HEK293 (cell line): ENCODE data around the gene SALL1.

Experiments
- CTCF ChIA-PET: fragments of 350-600 bp; formaldehyde crosslinking; extraction: SDS; loops from one replicate; lab custom pipeline; 2021; ENCODE audit warnings: antibody characterized with exemption; lab: Yijun Ruan, JAX
- POLR2A ChIA-PET: fragments of 300-600 bp; formaldehyde crosslinking; extraction: SDS; loops from one replicate; lab custom pipeline; 2020; ENCODE audit warnings: antibody characterized with exemption, inconsistent platforms; lab: Yijun Ruan, JAX
- H3K27ac ChIP-seq: fragments of 200-500 bp; sonication (Bioruptor generic); 2 replicates; pipeline ENCODE4 v1.5.1; 2014; ENCODE audit warnings: low read depth, low read length, control low read depth, inconsistent platforms; ENCODE audit errors: extremely low read depth
- H3K36me3 ChIP-seq, 2 experiments: fragments of 200-500 bp in 1 of 2; sonication (Bioruptor generic) in 1 of 2; 1 replicate in 1 of 2; 2 replicates in 1 of 2; pipeline ENCODE4 v1.5.1; 2014 to 2017; ENCODE audit warnings: inconsistent platforms in 2 of 2, low read length in 2 of 2; ENCODE audit not compliant: control insufficient read depth in 2 of 2, insufficient read depth in 1 of 2
- H3K4me1 ChIP-seq: fragments of 200-500 bp; sonication (Bioruptor generic); 2 replicates; pipeline ENCODE4 v1.5.1; 2014; ENCODE audit warnings: mild to moderate bottlenecking, low read length, inconsistent platforms; ENCODE audit not compliant: control insufficient read depth, insufficient read depth
- H3K4me3 ChIP-seq: 2 replicates; pipeline ENCODE4 v1.5.1; 2011; ENCODE audit warnings: low read depth, mild to moderate bottlenecking, control low read depth, low read length, moderate library complexity
- H3K9me3 ChIP-seq: fragments of 200-500 bp; sonication (Bioruptor generic); 2 replicates; pipeline ENCODE4 v1.5.1; 2014; ENCODE audit warnings: low read depth, low read length, inconsistent platforms; ENCODE audit not compliant: control insufficient read depth, insufficient read depth
- FEZF1 ChIP-seq: fragments of 450-650 bp; formaldehyde crosslinking; IDR thresholded peaks from 2 replicates; pipeline ENCODE4 v1.5.1; 2016; ENCODE audit warnings: missing biosample characterization, missing genetic modification characterization
- SALL2 ChIP-seq: fragments of 450-650 bp; formaldehyde crosslinking; IDR thresholded peaks from 2 replicates; pipeline ENCODE4 v1.5.0; 2017; ENCODE audit warnings: missing biosample characterization, mild to moderate bottlenecking, missing genetic modification characterization, borderline replicate concordance
- SCRT2 ChIP-seq: fragments of 450-650 bp; formaldehyde crosslinking; IDR thresholded peaks from 2 replicates; pipeline ENCODE4 v1.5.1; 2016; ENCODE audit warnings: missing biosample characterization, missing genetic modification characterization
- ZBTB20 ChIP-seq: fragments of 450-650 bp; formaldehyde crosslinking; IDR thresholded peaks from 2 replicates; pipeline ENCODE4 v1.5.1; 2016; ENCODE audit warnings: missing biosample characterization, missing genetic modification characterization
- ZNF184 ChIP-seq: fragments of 450-650 bp; IDR thresholded peaks from 2 replicates; pipeline ENCODE4 v1.5.1; 2018; ENCODE audit warnings: missing biosample characterization, mild to moderate bottlenecking, missing genetic modification characterization
- ZNF623 ChIP-seq: fragments of 450-650 bp; formaldehyde crosslinking; IDR thresholded peaks from 2 replicates; pipeline ENCODE4 v1.5.1; 2016; ENCODE audit warnings: missing biosample characterization, missing genetic modification characterization
- ZNF837 ChIP-seq: fragments of 450-650 bp; formaldehyde crosslinking; IDR thresholded peaks from 2 replicates; pipeline ENCODE4 v1.5.1; 2016; ENCODE audit warnings: missing biosample characterization, missing genetic modification characterization
- TF ChIP-seq, protein P1 (sequence below): fragments of 450-650 bp; formaldehyde crosslinking; IDR thresholded peaks from 2 replicates; pipeline ENCODE4 v1.5.1; 2016; ENCODE audit warnings: missing biosample characterization, missing genetic modification characterization
- TF ChIP-seq, protein P2 (sequence below): fragments of 450-650 bp; formaldehyde crosslinking; IDR thresholded peaks from 2 replicates; pipeline ENCODE4 v1.5.1; 2016; ENCODE audit warnings: missing biosample characterization, missing genetic modification characterization
- TF ChIP-seq, protein P3 (sequence below): fragments of 450-650 bp; formaldehyde crosslinking; IDR thresholded peaks from 2 replicates; pipeline ENCODE4 v1.5.1; 2016; ENCODE audit warnings: missing biosample characterization, missing genetic modification characterization
- TF ChIP-seq, protein P4 (sequence below): fragments of 450-650 bp; formaldehyde crosslinking; IDR thresholded peaks from 2 replicates; pipeline ENCODE4; 2016; ENCODE audit warnings: missing biosample characterization, missing genetic modification characterization

The SALL1 gene

DNA sequence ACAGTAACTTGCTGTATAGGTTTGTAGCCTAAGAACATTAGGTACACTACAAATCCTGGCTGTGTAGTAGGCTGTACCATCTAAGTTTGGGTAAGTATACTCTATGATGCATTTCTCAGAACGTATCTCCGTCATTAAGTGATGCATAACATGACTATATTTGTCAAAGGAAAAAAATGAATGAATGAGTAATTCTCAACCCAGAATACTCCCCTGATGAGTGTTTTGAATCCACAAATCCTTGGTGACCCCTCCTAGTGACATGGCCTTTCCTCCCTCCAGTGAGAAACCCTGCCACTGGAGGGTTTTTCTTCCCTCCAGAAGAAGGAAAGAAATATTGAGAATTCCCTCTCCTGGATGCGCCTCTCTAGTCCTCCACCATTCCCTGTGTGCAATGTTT is 24.0 kb upstream of the SALL1 start:
- H3K27ac ChIP-seq, result no peak overlapping the region
- H3K36me3 ChIP-seq, result no peaks in the 10 kb centered on the region
- peaks cover 3% of the 10 kb centered on the region for H3K4me1 ChIP-seq
- no peaks in the 10 kb centered on the region for H3K9me3 ChIP-seq
- no peak for TF ChIP-seq ZNF837 (tag by site-specific recombination)
- TF ChIP-seq, protein P1, sequence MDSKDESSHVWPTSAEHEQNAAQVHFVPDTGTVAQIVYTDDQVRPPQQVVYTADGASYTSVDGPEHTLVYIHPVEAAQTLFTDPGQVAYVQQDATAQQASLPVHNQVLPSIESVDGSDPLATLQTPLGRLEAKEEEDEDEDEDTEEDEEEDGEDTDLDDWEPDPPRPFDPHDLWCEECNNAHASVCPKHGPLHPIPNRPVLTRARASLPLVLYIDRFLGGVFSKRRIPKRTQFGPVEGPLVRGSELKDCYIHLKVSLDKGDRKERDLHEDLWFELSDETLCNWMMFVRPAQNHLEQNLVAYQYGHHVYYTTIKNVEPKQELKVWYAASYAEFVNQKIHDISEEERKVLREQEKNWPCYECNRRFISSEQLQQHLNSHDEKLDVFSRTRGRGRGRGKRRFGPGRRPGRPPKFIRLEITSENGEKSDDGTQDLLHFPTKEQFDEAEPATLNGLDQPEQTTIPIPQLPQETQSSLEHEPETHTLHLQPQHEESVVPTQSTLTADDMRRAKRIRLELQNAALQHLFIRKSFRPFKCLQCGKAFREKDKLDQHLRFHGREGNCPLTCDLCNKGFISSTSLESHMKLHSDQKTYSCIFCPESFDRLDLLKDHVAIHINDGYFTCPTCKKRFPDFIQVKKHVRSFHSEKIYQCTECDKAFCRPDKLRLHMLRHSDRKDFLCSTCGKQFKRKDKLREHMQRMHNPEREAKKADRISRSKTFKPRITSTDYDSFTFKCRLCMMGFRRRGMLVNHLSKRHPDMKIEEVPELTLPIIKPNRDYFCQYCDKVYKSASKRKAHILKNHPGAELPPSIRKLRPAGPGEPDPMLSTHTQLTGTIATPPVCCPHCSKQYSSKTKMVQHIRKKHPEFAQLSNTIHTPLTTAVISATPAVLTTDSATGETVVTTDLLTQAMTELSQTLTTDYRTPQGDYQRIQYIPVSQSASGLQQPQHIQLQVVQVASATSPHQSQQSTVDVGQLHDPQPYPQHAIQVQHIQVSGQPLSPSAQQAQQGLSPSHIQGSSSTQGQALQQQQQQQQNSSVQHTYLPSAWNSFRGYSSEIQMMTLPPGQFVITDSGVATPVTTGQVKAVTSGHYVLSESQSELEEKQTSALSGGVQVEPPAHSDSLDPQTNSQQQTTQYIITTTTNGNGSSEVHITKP, result 0 out of 2 replicates have a peak, but pooled peaks have one; percentile 13
- H3K4me3 ChIP-seq, result no peak overlapping the region
- ChIA-PET CTCF (no interaction called here), POLR2A (no interaction called here)

DNA sequence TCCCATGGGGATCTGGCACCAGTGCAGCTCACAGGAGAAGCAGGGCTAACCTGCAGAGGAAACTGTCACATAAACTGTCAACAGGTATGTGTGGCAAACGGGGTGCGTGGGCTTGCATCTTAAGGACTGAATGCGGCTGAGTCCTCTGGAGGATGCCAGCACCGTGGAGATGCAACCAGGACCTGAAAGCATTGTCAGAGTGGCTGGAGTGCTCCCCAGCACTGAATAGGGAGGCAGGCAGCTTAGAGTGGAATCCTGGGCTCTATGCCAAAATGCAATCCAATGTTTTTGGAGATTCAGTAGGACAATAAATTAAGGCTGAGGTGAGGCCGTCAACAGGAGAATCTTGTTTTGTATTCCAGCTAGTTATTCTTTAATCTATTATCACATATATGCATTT is 21.3 kb upstream of the SALL1 start:
- peak; percentile 32; the same call in 1 of the 2 replicates for TF ChIP-seq SCRT2 (tag by site-specific recombination)
- TF ChIP-seq, protein P2, sequence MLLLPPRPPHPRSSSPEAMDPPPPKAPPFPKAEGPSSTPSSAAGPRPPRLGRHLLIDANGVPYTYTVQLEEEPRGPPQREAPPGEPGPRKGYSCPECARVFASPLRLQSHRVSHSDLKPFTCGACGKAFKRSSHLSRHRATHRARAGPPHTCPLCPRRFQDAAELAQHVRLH (tag by site-specific recombination), result no peak
- no peaks in the 10 kb centered on the region for H3K9me3 ChIP-seq
- H3K36me3 ChIP-seq, result no peaks in the 10 kb centered on the region
- CTCF ChIA-PET, result interaction anchor here (0.7 kb wide), 1 partner anchor 1020 kb away, joined by 3 read pairs; no protein-coding TSS in a partner anchor
- POLR2A ChIA-PET, result no interaction called here
- H3K4me1 ChIP-seq, result peaks cover 3% of the 10 kb centered on the region; the same call in 1 of the 2 replicates
- H3K4me3 ChIP-seq, result no peak overlapping the region
- H3K27ac ChIP-seq, result no peak overlapping the region

DNA sequence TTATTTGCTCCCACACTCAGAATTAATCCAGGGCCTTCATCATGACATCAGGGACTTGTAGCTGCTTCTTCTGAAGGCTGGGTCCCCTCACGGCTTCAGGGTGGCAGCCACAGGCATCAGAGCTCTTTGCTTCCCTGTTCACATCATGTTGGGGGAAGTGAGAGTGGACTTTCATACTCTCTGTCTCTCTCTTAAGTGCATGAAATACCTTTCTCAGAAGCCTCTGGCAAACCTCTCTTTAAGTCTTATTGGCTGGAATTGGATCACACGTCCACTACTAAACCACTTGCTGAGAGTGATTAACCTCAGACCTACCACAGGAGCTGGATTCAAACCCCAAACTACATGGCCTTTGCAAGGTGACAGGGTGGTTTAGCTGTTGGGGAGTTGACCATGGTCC is 17.7 kb upstream of the SALL1 start:
- TF ChIP-seq, protein P3, sequence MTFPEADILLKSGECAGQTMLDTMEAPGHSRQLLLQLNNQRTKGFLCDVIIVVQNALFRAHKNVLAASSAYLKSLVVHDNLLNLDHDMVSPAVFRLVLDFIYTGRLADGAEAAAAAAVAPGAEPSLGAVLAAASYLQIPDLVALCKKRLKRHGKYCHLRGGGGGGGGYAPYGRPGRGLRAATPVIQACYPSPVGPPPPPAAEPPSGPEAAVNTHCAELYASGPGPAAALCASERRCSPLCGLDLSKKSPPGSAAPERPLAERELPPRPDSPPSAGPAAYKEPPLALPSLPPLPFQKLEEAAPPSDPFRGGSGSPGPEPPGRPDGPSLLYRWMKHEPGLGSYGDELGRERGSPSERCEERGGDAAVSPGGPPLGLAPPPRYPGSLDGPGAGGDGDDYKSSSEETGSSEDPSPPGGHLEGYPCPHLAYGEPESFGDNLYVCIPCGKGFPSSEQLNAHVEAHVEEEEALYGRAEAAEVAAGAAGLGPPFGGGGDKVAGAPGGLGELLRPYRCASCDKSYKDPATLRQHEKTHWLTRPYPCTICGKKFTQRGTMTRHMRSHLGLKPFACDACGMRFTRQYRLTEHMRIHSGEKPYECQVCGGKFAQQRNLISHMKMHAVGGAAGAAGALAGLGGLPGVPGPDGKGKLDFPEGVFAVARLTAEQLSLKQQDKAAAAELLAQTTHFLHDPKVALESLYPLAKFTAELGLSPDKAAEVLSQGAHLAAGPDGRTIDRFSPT (tag by site-specific recombination), result no peak
- no peak for TF ChIP-seq SALL2 (tag by site-specific recombination)
- no peak for TF ChIP-seq ZBTB20 (tag by site-specific recombination)
- no peak for TF ChIP-seq ZNF184 (tag by site-specific recombination)
- no peak for TF ChIP-seq FEZF1
- TF ChIP-seq, protein P4, sequence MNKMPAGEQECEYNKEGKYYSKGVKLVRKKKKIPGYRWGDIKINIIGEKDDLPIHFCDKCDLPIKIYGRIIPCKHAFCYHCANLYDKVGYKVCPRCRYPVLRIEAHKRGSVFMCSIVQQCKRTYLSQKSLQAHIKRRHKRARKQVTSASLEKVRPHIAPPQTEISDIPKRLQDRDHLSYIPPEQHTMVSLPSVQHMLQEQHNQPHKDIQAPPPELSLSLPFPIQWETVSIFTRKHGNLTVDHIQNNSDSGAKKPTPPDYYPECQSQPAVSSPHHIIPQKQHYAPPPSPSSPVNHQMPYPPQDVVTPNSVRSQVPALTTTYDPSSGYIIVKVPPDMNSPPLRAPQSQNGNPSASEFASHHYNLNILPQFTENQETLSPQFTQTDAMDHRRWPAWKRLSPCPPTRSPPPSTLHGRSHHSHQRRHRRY, result no peak
- TF ChIP-seq ZNF623 (tag by site-specific recombination), result no peak
- H3K4me3 ChIP-seq, result no peak overlapping the region
- H3K4me1 ChIP-seq, result peaks cover 7% of the 10 kb centered on the region
- no peaks in the 10 kb centered on the region for H3K36me3 ChIP-seq
- ChIA-PET POLR2A (interaction anchor here (1.6 kb wide), 1 partner anchor 16 kb away, joined by 9 read pairs; no protein-coding TSS in a partner anchor), CTCF (no interaction called here)
- no peaks in the 10 kb centered on the region for H3K9me3 ChIP-seq
- H3K27ac ChIP-seq, result no peak overlapping the region
